ENCODE data around the gene PHYKPL. TPM values are rescaled to one million over a fixed set of nuclear protein-coding genes. Genes with fewer than 3 reads are reported as not detected.

Gene PHYKPL
- total RNA-seq, 1 donor from 2014 or later, result 44.2 TPM

GRCh38 chr5:178221853-178222252 lies 10.7 kb downstream of the PHYKPL start:
- no peak for DNase-seq

- no peak for DNase-seq
These were observed 11.3 kb downstream of the PHYKPL start for GRCh38 chr5:178221282-178221681.

- DNase-seq, result no peak
These were observed 13.8 kb downstream of the PHYKPL start for GRCh38 chr5:178218827-178219226.

GRCh38 chr5:178218237-178218776 lies 14.3 kb downstream of the PHYKPL start:
- no peak for DNase-seq

GRCh38 chr5:178216779-178217178 lies 15.8 kb downstream of the PHYKPL start:
- no peak for DNase-seq

GRCh38 chr5:178216088-178216534 lies 16.5 kb downstream of the PHYKPL start:
- DNase-seq, result no peak

- no peak for DNase-seq
These were observed 17.2 kb downstream of the PHYKPL start for GRCh38 chr5:178215280-178216002.

- DNase-seq, result no peak
These were observed 18.3 kb downstream of the PHYKPL start for GRCh38 chr5:178214160-178214803.

- no peak for DNase-seq
These were observed 18.9 kb downstream of the PHYKPL start for GRCh38 chr5:178213748-178214151.

- no peak for DNase-seq
These were observed 19.6 kb downstream of the PHYKPL start for GRCh38 chr5:178213003-178213461.

- DNase-seq, result no peak
These were observed 20.2 kb downstream of the PHYKPL start for GRCh38 chr5:178212241-178213002.

- no peak for DNase-seq
These were observed 21.2 kb downstream of the PHYKPL start for GRCh38 chr5:178211095-178212048.

- no peak for DNase-seq
These were observed 21.9 kb downstream of the PHYKPL start for GRCh38 chr5:178210686-178211085.

- DNase-seq, result no peak
These were observed 22.5 kb downstream of the PHYKPL start for GRCh38 chr5:178210073-178210535.

- no peak for DNase-seq
These were observed 23.1 kb downstream of the PHYKPL start for GRCh38 chr5:178209334-178210072.

GRCh38 chr5:178208540-178209227 lies 23.9 kb downstream of the PHYKPL start:
- peak; percentile 35 for DNase-seq

- no peak for DNase-seq
These were observed 24.7 kb downstream of the PHYKPL start for GRCh38 chr5:178207917-178208280.

GRCh38 chr5:178207183-178207916 lies 25.3 kb downstream of the PHYKPL start:
- DNase-seq, result peak; percentile 86
